Measurements from ENCODE around the gene LCOR. TPM values are rescaled to one million over a fixed set of nuclear protein-coding genes. Genes with fewer than 3 reads are reported as not detected.

LCOR gene
- total RNA-seq, 1 experiment from 2014 or later, result 42.1 TPM

DNA sequence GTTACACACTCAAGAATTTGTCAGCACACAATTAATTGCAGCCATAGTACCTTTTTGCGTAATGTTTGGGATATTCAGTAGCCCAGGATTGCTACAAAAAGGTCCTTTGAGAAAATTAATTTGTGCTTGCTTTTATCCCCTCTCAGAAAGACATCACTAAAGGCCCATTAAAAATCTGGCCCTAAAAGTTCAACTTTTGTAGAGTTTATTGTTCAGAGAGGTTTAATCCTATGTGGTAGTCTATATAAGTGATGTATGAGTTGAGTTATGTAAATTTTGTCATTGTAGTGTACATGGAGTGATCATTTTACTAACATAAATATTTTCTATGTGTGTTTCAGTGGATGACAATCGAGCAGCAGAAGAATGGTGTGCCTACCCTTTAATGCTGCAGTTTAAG lies 126.0 kb downstream of the LCOR start:
- TF ChIP-seq, protein P1, sequence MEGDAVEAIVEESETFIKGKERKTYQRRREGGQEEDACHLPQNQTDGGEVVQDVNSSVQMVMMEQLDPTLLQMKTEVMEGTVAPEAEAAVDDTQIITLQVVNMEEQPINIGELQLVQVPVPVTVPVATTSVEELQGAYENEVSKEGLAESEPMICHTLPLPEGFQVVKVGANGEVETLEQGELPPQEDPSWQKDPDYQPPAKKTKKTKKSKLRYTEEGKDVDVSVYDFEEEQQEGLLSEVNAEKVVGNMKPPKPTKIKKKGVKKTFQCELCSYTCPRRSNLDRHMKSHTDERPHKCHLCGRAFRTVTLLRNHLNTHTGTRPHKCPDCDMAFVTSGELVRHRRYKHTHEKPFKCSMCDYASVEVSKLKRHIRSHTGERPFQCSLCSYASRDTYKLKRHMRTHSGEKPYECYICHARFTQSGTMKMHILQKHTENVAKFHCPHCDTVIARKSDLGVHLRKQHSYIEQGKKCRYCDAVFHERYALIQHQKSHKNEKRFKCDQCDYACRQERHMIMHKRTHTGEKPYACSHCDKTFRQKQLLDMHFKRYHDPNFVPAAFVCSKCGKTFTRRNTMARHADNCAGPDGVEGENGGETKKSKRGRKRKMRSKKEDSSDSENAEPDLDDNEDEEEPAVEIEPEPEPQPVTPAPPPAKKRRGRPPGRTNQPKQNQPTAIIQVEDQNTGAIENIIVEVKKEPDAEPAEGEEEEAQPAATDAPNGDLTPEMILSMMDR (conservative IDR thresholded peaks at IDR 0.05), result no peak

More for the DNA sequence above, 126.0 kb downstream of the LCOR start:
- no peak overlapping the region for H3T11ph ChIP-seq (ENCODE audit: low read length)
- Mint-ChIP-seq H3K27ac (no peak overlapping the region), H3K36me3 (ENCODE audit: insufficient read depth in 1 of 3, low read depth in 3 of 3) (peaks cover 5 to 29% (median 20%) of the 10 kb centered on the region in 3 experiments; a peak in 6 of 7 replicates), H3K4me1 (no peaks in the 10 kb centered on the region), H3K27me3 (ENCODE audit: low read depth) (no peaks in the 10 kb centered on the region), H3K9me3 (no peaks in the 10 kb centered on the region), H3K4me3 (no peak overlapping the region)
- H3K4ac ChIP-seq (ENCODE audit: low read depth, low read length), result no peak overlapping the region
- H3K27ac ChIP-seq (ENCODE audit: insufficient read length, low read depth, low read length), result no peak overlapping the region
- no peak overlapping the region for H3K9ac ChIP-seq (ENCODE audit: extremely low read depth, insufficient read length, low read length)
- no peak overlapping the region for H3K56ac ChIP-seq (ENCODE audit: insufficient read length, low read depth, low read length)
- H4K91ac ChIP-seq (ENCODE audit: insufficient read length, low read depth, low read length), result no peak overlapping the region
- no peaks in the 10 kb centered on the region for H4K20me1 ChIP-seq (ENCODE audit: control insufficient read depth, insufficient read depth, insufficient read length)
- no peaks in the 10 kb centered on the region for H3K9me3 ChIP-seq (ENCODE audit: control insufficient read depth, low read depth, low read length)
- no peak overlapping the region for H3K23ac ChIP-seq (ENCODE audit: insufficient read length, low read depth, low read length)
- no peak overlapping the region for H2BK15ac ChIP-seq (ENCODE audit: low read depth, low read length)
- no CpG with 5 or more reads among the region's 2 CpGs for WGBS (ENCODE audit: extremely low coverage, insufficient read length, low lambda C conversion rate)
- no peak overlapping the region for H3K18ac ChIP-seq (ENCODE audit: insufficient read length, low read depth, low read length)
- no peak for DNase-seq
- no peaks in the 10 kb centered on the region for H3K79me2 ChIP-seq (ENCODE audit: insufficient read depth, low read length)
- no peak overlapping the region for H4K5ac ChIP-seq (ENCODE audit: insufficient read length, low read depth, low read length)
- H2AFZ ChIP-seq (ENCODE audit: low read length), result no peak overlapping the region
- no peaks in the 10 kb centered on the region for H3K4me1 ChIP-seq (ENCODE audit: insufficient read depth, low read length)
- no peak overlapping the region for H2BK120ac ChIP-seq (ENCODE audit: low read depth, low read length, poor library complexity, severe bottlenecking)
- no peak overlapping the region for H3K14ac ChIP-seq (ENCODE audit: insufficient read depth, low read length)
- no peak overlapping the region for H4K8ac ChIP-seq (replicated peaks; ENCODE audit: insufficient read length, low read depth, low read length)
- H3K23me2 ChIP-seq (ENCODE audit: insufficient read length, low read depth, low read length, poor library complexity, severe bottlenecking), result no peaks in the 10 kb centered on the region
- no peak overlapping the region for H2BK5ac ChIP-seq (ENCODE audit: insufficient read length, low read length)
- H2BK20ac ChIP-seq (ENCODE audit: low read depth, low read length, poor library complexity, severe bottlenecking), result no peak overlapping the region
- no peak overlapping the region for H2AK5ac ChIP-seq (ENCODE audit: insufficient read length, low read length)
- H3K27me3 ChIP-seq (ENCODE audit: insufficient read depth, low read length), result no peaks in the 10 kb centered on the region
- H2BK12ac ChIP-seq (ENCODE audit: insufficient read length, low read depth, low read length), result no peak overlapping the region
- no peaks in the 10 kb centered on the region for H3K79me1 ChIP-seq (ENCODE audit: insufficient read depth, low read depth, low read length, poor library complexity, severe bottlenecking)
- no peak overlapping the region for H3K4me2 ChIP-seq (ENCODE audit: insufficient read depth, insufficient read length, low read length)

Measured in H9 (cell line).